Measurements from ENCODE around the gene ARMC10. TPM values are rescaled to one million over a fixed set of nuclear protein-coding genes. Genes with fewer than 3 reads are reported as not detected.

ARMC10 gene
- total RNA-seq, 4 donors from 2014 or later, result 12.7 to 50.7 (median 27.0) TPM

DNA sequence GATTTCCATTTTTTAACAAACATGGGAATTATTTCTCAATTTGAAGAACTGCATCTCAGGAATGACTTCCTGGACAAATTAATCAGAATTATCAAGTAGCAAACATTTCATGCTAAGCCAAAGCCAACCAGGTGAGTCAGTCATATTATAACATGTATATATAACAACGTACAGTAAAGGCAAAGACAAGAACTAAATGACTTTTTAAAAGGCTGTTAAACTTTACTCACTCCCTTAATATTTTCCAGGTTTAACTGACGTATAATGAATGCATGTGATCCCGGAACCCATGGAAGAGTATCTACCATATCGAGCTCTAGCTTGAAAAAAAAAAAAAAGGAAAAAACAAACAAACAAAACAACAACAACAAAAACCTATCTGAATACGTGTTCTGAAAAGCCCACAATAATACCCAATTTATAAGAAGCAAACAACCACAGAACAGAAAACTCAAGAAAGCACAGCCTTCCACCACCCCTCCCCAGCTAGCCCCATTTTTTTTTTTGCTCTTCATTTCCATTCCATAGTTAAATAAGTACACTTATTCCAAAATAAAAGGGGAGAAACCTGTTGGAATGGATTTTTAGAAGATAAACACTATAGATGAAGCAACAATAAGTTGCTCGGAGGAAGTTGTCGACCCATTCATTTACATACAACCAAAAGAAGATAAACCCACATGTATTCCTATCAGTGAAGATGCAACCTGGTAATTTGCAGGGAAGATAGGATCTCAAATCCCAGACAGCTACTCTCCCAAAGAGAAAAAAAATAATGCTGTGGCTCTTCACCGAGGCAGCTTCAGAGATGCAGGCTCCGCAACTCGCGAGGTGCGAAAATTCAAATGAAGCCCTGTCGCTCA is 73.4 kb downstream of the ARMC10 start:
- H3K36me3 ChIP-seq, result no peaks in the 10 kb centered on the region
- TF ChIP-seq POLR2A (IDR thresholded peaks at IDR 0.05) (no peak), POLR2AphosphoS5 (IDR thresholded peaks at IDR 0.05) (no peak), EP300 (IDR thresholded peaks at IDR 0.05; ENCODE audit: low read depth) (no peak)
- peak overlapping the region; percentile 94 to 97 (median 96) for H3K27ac ChIP-seq
- DNase-seq, result no peak
- no peaks in the 10 kb centered on the region for H3K9me3 ChIP-seq
- H3K4me1 ChIP-seq, result peaks cover 7 to 69% (median 38%) of the 10 kb centered on the region in 4 donors
- in situ Hi-C loops (cut with MboI; ENCODE audit: low pct_ligation_motif_present in 1 of 4, low pct_unique_long_range_greater_than_20kb in 1 of 4, low sequenced_read_pairs in 3 of 4), result no loop called here
- intact Hi-C loops (cut with DNase I; ENCODE audit: low total_unique reads), result no loop called here
- H3K4me3 ChIP-seq, result peak overlapping the region; percentile 63 to 83 (median 76)
- H3K27me3 ChIP-seq, result no peaks in the 10 kb centered on the region
- 2 to 3% methylated on average over 13 of the region's 13 CpGs for WGBS, 2 donors (ENCODE audit: low coverage in 1 of 2)

Other genes starting within 250 kb of the ARMC10 start
- gene LRRC17, start 162.1 kb upstream of the ARMC10 start, total RNA-seq, result 1 to 10 TPM in 3 of 4 donors, not detected in 1; 1.4 to 5.8 (median 2.2) TPM
- gene FBXL13, start 344 bp upstream of the ARMC10 start, total RNA-seq, result 1 to 10 TPM in 2 of 4 donors, under 1 TPM in 1, not detected in 1; 0.96 to 6.8 (median 1.9) TPM
- 100 to 1,000 TPM in 1 of 4 donors, 10 to 100 TPM in 3; 51.9 to 179 (median 81.8) TPM for gene NAPEPLD, start 74.0 kb downstream of the ARMC10 start, total RNA-seq
- gene PMPCB, start 222.3 kb downstream of the ARMC10 start, total RNA-seq, result 10 to 100 TPM; 20.6 to 64.6 (median 46.3) TPM